PC-9 (cell line): ENCODE data around the gene EDC3.

ENCODE experiments used
- CTCF ChIP-seq: fragments of 200-600 bp; sonication (generic); conservative IDR thresholded peaks from 2 replicates; pipeline ENCODE4 v1.6.1; 2017; ENCODE audit warnings: mixed run types, antibody characterized with exemption, mild to moderate bottlenecking, moderate library complexity
- EZH2 ChIP-seq: fragments of 200-600 bp; sonication (generic); IDR thresholded peaks from 2 replicates; pipeline ENCODE4 v1.8.0; 2017; ENCODE audit warnings: antibody characterized with exemption, low read depth

- TF ChIP-seq EZH2 (no peak), CTCF (no peak)
Observed at GRCh38 chr15:74599156-74599555, 96.7 kb downstream of the EDC3 start.
